NT2/D1 (cell line): ENCODE measurements around the gene L2HGDH.

Experiments used
- DNase-seq: peaks from one replicate; pipeline ENCODE4 v3.0.0-alpha.2; 2011; ENCODE audit warnings: low read depth, low spot score
- H3K27me3 ChIP-seq: 2 replicates; pipeline ENCODE4 v1.6.0; 2011; ENCODE audit warnings: mild to moderate bottlenecking; ENCODE audit not compliant: insufficient read length, insufficient read depth
- H3K36me3 ChIP-seq: 2 replicates; pipeline ENCODE4 v1.6.1; 2011; ENCODE audit warnings: mild to moderate bottlenecking, low read length, mixed read lengths; ENCODE audit not compliant: insufficient read depth, insufficient read length
- H3K4me1 ChIP-seq: 2 replicates; pipeline ENCODE4 v1.5.1; 2011; ENCODE audit not compliant: insufficient read depth, insufficient read length
- H3K4me3 ChIP-seq: 2 replicates; pipeline ENCODE4 v1.5.1; 2011; ENCODE audit warnings: low read depth; ENCODE audit not compliant: insufficient read length
- H3K9ac ChIP-seq: 2 replicates; pipeline ENCODE4 v1.6.0; 2011; ENCODE audit warnings: low read depth; ENCODE audit not compliant: insufficient read length
- H3K9me3 ChIP-seq: 2 replicates; pipeline ENCODE4 v1.5.1; 2011; ENCODE audit warnings: mild to moderate bottlenecking, low read length; ENCODE audit not compliant: insufficient read depth
- SUZ12 ChIP-seq: IDR thresholded peaks from 2 replicates; pipeline ENCODE4 v1.6.1; 2011; ENCODE audit not compliant: insufficient read length, insufficient read depth; ENCODE audit errors: extremely low read depth
- YY1 ChIP-seq: IDR thresholded peaks from 2 replicates; pipeline ENCODE4 v1.6.1; 2011; ENCODE audit not compliant: insufficient read length, insufficient read depth
- ZNF274 ChIP-seq: IDR thresholded peaks from 2 replicates; pipeline ENCODE4 v1.6.1; 2011; ENCODE audit warnings: mild to moderate bottlenecking, low read depth, low read length

Gene L2HGDH

DNA sequence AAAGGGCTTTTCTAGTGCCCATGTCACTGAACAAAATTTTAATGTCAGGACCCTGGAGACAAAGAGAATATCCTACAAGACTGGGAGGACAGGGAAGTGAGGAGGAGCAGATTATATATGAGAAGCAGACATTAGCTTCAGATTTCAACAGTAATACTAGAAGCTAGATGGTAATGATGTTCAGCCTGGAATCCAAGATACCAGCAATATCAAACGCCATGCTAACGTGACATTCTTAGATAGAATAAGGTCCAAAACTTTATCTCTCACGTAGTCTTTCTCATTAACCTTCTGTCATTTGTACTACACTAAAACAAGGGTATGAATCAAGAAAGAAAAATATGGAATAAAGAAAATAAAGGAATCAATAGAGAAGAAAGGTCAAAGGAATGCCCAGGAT is 99.3 kb downstream of the L2HGDH start:
- no peaks in the 10 kb centered on the region for H3K4me1 ChIP-seq

GRCh38 chr14:50210074-50210473 is 102.0 kb downstream of the L2HGDH start:
- Histone ChIP-seq H3K4me3 (no peak overlapping the region), H3K9ac (no peak overlapping the region), H3K9me3 (no peaks in the 10 kb centered on the region), H3K27me3 (no peaks in the 10 kb centered on the region), H3K36me3 (no peaks in the 10 kb centered on the region), H3K4me1 (no peaks in the 10 kb centered on the region)
- TF ChIP-seq YY1 (no peak), ZNF274 (no peak), SUZ12 (no peak)
- DNase-seq: no peak

More for the DNA sequence above, 99.3 kb downstream of the L2HGDH start:
- DNase-seq: no peak
- Histone ChIP-seq H3K36me3 (no peaks in the 10 kb centered on the region), H3K9me3 (no peaks in the 10 kb centered on the region), H3K27me3 (no peaks in the 10 kb centered on the region), H3K9ac (no peak overlapping the region), H3K4me3 (no peak overlapping the region)
- TF ChIP-seq ZNF274 (no peak), YY1 (no peak), SUZ12 (no peak)

- peaks cover 2% of the 10 kb centered on the region for H3K36me3 ChIP-seq
- DNase-seq: no peak
- H3K9me3 ChIP-seq: no peaks in the 10 kb centered on the region
- H3K4me1 ChIP-seq: no peaks in the 10 kb centered on the region
- H3K4me3 ChIP-seq: no peak overlapping the region
- TF ChIP-seq SUZ12: no peak
- TF ChIP-seq ZNF274: no peak
- TF ChIP-seq YY1: no peak
- no peaks in the 10 kb centered on the region for H3K27me3 ChIP-seq
- H3K9ac ChIP-seq: no peak overlapping the region
Observed at GRCh38 chr14:50198499-50198898, 113.5 kb downstream of the L2HGDH start.

GRCh38 chr14:50191499-50191898 is 120.5 kb downstream of the L2HGDH start:
- Histone ChIP-seq H3K4me3 (no peak overlapping the region), H3K36me3 (peaks cover 2% of the 10 kb centered on the region), H3K27me3 (no peaks in the 10 kb centered on the region), H3K4me1 (no peaks in the 10 kb centered on the region), H3K9me3 (no peaks in the 10 kb centered on the region), H3K9ac (no peak overlapping the region)
- DNase-seq: no peak
- TF ChIP-seq ZNF274 (no peak), SUZ12 (no peak), YY1 (no peak)
